ACC112 (cell line): ENCODE data around the gene MMUT.
A peak's percentile ranks its signal among the peaks of the same experiment; 100 is the strongest.
"Not testable (repeated sequence)": the region's sequence is repeated elsewhere in the genome, so short reads cannot be mapped to it uniquely, and the experiment has no call there.

Experiments used
- H2AFZ ChIP-seq: fragments of 200-600 bp; sonication (generic); one replicate; pipeline ENCODE4 v1.6.0; 2017; ENCODE audit warnings: antibody characterized with exemption, low read length; ENCODE audit not compliant: unreplicated experiment
- H3K27ac ChIP-seq: fragments of 200-600 bp; sonication (generic); 2 replicates; pipeline ENCODE4 v1.5.1; 2014; ENCODE audit warnings: low read depth, mild to moderate bottlenecking, antibody characterized with exemption, low read length, moderate library complexity
- H3K27me3 ChIP-seq: fragments of 200-600 bp; sonication (generic); 2 replicates; pipeline ENCODE4 v1.6.1; 2014; ENCODE audit warnings: mild to moderate bottlenecking, antibody characterized with exemption, low read length, moderate library complexity, mixed read lengths; ENCODE audit not compliant: insufficient read depth
- H3K36me3 ChIP-seq: fragments of 200-600 bp; sonication (generic); 2 replicates; pipeline ENCODE4 v1.6.1; 2016; ENCODE audit warnings: mild to moderate bottlenecking, antibody characterized with exemption, low read length, moderate library complexity, mixed read lengths; ENCODE audit not compliant: insufficient read depth
- H3K4me1 ChIP-seq: fragments of 200-600 bp; sonication (generic); one replicate; pipeline ENCODE4 v1.6.1; 2016; ENCODE audit warnings: low read length, mixed read lengths; ENCODE audit not compliant: insufficient read depth, unreplicated experiment, control insufficient read depth
- H3K4me3 ChIP-seq: fragments of 200-600 bp; sonication (generic); 2 replicates; pipeline ENCODE4 v1.5.1; 2014; ENCODE audit warnings: mild to moderate bottlenecking, low read depth, low read length
- H3K79me2 ChIP-seq: fragments of 200-600 bp; sonication (generic); one replicate; pipeline ENCODE4 v1.6.0; 2016; ENCODE audit warnings: low read length; ENCODE audit not compliant: control insufficient read depth, unreplicated experiment, insufficient read depth

The MMUT gene

DNA sequence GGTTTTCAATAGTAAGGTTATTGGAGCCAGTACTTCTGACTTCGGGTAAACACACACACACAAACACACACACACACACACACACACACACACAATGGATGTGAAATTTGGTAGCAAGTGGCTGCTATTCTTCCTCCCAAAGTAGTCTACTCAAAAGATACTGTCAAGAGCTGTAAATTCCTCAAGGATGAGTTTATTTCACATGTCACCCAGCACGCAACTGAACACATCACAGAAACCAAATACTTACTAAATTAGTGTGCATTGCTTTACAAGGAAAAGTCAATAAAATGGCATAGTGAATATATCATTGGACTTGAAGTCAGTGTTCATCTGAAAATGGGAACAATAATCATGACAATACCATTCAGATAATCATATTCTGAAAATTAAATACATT is 32.9 kb downstream of the MMUT start:
- H2AFZ ChIP-seq: no peak overlapping the region
- no peak overlapping the region for H3K4me3 ChIP-seq
- peaks cover 16% of the 10 kb centered on the region; the same call in 1 of the 2 replicates for H3K36me3 ChIP-seq
- no peaks in the 10 kb centered on the region for H3K79me2 ChIP-seq
- H3K27ac ChIP-seq: no peak overlapping the region
- H3K4me1 ChIP-seq: peaks cover 5% of the 10 kb centered on the region
- no peaks in the 10 kb centered on the region for H3K27me3 ChIP-seq

DNA sequence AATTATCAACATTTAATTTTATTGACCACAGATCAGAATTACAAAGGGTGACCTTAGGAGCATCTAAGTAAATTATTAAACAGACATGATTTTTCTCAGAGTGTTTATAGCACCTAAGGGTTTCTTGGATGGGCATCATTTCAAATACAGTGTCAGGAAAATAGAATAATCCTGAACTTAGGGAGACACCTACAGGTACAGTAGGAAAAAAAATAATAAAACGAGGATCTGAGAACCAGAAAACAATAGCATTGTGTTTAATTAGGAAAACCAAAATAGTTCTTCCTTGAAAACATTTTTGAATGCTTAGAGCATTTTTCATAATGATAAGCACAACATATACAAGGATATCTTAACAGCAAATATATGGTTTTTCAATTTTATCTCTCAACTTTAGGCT is 39.2 kb downstream of the MMUT start:
- Histone ChIP-seq H3K27me3 (no peaks in the 10 kb centered on the region), H3K4me1 (no peaks in the 10 kb centered on the region), H3K4me3 (no peak overlapping the region), H3K79me2 (no peaks in the 10 kb centered on the region), H3K36me3 (no peaks in the 10 kb centered on the region), H2AFZ (no peak overlapping the region), H3K27ac (no peak overlapping the region)

DNA sequence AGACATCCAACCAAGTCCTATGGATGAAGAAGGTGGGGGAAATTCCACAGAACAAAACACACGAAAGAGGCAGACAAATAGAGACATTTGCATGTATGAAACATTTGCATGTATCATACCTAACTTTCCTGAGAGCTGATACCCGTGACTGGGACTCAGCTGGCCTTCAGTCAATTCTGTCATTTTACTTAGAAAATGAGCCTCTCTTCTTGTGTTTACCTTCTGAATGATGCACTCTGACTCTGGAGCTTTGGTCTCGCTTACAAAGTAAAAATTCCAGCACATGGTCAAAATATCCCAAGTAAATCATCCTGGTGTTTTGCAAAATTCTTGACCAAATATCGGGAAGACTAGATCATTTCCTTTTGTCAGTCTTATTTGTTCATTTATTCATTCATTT is 46.9 kb downstream of the MMUT start:
- Histone ChIP-seq H2AFZ (no peak overlapping the region), H3K36me3 (no peaks in the 10 kb centered on the region), H3K4me3 (no peak overlapping the region), H3K79me2 (no peaks in the 10 kb centered on the region), H3K27ac (no peak overlapping the region), H3K27me3 (no peaks in the 10 kb centered on the region), H3K4me1 (no peaks in the 10 kb centered on the region)

DNA sequence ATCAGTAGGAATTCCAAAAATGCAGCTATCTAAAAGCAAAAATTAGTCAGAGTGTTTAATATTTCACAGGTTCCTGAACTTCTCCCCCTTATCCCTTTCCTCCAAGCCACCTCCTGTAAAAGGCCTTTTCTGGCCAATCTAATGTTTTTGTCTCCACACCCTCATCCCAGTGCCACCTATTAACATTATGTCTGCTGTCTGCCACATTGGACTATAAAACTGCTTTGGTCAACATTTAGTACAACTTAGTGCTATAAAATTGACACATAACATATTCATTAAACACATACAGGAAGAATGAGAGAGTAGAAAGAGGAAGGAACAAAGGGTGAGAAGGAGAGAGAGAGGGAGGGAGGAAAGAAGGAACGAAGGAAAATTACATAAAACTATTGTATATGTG is 47.7 kb downstream of the MMUT start:
- Histone ChIP-seq H3K4me1 (no peaks in the 10 kb centered on the region), H3K36me3 (no peaks in the 10 kb centered on the region), H3K27ac (no peak overlapping the region), H3K27me3 (no peaks in the 10 kb centered on the region), H3K79me2 (no peaks in the 10 kb centered on the region), H3K4me3 (no peak overlapping the region), H2AFZ (no peak overlapping the region)

DNA sequence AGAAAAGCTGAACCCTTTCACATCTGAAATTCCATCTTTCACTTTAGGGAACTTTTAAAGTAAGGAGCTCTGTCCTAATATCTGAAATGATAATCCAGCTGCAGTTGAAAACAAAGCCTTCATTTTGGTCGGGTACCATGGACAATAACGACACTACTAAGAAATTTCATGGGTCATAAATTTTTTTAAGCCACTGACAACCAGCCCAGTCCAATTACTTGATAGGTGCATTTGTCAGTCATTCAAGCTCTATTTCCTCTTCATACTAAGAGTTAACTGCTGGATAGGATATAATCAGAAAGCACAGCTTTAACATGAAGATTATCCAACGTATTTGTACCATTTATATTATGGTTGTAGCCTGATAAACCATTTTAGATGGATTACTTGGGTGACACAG is 52.5 kb downstream of the MMUT start:
- H2AFZ ChIP-seq: peak overlapping the region; percentile 73
- H3K4me1 ChIP-seq: no peaks in the 10 kb centered on the region
- H3K4me3 ChIP-seq: peak overlapping the region; percentile 37
- H3K79me2 ChIP-seq: no peaks in the 10 kb centered on the region
- no peaks in the 10 kb centered on the region for H3K27me3 ChIP-seq
- H3K36me3 ChIP-seq: no peaks in the 10 kb centered on the region
- H3K27ac ChIP-seq: no peak overlapping the region

DNA sequence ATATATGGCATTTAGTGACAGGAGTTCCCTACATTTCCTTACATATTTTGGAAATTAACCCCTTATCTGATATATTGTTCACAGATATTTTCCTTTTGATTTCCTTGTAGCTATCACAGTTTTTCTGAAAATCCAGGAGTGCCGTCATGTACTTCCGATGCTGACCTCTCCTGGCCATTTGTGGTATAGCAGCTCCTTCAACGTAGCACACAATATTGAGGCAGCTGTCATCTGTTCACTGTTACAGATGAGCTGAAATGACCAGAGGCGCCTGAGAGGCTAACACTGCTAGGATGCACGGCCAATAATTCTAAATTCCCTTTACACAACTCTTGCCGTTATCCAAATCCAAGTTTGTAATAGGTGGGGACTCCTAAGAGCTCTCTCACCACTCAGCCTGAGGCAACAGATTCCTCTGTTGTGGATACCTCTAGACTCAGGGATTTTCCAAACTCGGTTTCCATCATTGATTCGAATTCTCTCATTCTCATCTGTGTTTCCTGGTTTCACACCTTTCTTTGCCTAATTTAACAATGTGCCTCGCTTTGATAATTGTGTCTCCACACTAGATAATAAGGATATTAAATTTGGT is 53.0 kb downstream of the MMUT start:
- Histone ChIP-seq H3K4me3 (peak overlapping the region; percentile 37), H3K79me2 (no peaks in the 10 kb centered on the region), H3K27ac (no peak overlapping the region), H3K36me3 (no peaks in the 10 kb centered on the region), H3K4me1 (no peaks in the 10 kb centered on the region), H2AFZ (peak overlapping the region; percentile 73), H3K27me3 (no peaks in the 10 kb centered on the region)

DNA sequence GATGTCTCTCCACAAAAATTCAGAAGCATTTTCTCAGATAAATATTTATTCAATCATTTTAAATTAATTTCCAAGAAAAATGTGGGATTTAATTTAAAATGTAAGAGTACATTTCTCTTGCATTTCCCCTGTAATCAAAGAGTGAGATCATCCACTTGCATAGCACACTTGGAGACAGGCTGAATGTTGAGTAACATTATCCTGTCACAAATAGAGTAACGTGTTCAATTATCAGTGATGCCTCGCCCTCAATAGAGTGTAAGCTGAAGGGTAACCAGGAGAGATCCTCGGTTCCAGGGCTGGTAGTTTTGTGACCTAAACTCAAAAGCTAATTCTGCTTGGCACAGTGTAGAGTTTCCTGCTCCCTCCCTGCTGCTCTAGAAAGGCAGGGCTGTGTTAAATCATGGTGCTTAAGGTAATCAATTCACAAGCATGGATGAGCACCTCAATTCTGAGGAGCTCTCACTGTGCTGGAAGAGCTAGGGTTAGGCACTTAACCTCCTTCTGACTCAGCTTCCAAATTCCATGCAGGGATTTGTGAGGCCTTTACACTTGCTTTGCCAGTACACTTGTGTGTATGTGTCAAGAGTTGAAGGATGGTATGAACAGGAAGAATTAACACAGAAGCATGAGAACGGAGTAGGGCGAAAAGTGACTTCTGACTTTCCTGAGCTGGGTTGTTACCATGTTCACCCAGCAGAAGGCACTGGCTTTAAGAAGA is 56.6 kb downstream of the MMUT start:
- Histone ChIP-seq H3K4me1 (no peaks in the 10 kb centered on the region), H2AFZ (no peak overlapping the region), H3K27me3 (no peaks in the 10 kb centered on the region), H3K27ac (no peak overlapping the region), H3K36me3 (no peaks in the 10 kb centered on the region), H3K79me2 (no peaks in the 10 kb centered on the region), H3K4me3 (no peak overlapping the region)

DNA sequence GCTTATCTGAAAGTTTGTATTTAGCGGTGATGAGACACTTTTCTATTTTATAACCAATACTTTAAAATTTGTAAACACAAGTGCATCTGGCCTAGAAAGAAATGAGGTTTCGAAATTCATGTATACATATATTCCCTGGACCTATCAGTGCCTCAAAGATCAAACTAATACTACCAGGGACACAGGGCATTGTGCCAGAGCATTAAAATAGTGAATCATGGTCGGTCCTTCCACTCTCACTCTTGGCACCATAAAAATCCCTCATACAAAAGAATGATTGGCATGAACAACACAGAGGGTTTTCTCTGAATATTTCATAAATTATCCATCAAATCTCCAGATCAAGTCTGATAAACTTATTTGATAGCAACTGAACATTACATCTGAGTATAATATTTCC is 62.0 kb downstream of the MMUT start:
- Histone ChIP-seq H3K4me3 (no peak overlapping the region), H3K27me3 (no peaks in the 10 kb centered on the region), H3K79me2 (no peaks in the 10 kb centered on the region), H3K36me3 (no peaks in the 10 kb centered on the region), H3K4me1 (no peaks in the 10 kb centered on the region), H2AFZ (no peak overlapping the region), H3K27ac (no peak overlapping the region)

DNA sequence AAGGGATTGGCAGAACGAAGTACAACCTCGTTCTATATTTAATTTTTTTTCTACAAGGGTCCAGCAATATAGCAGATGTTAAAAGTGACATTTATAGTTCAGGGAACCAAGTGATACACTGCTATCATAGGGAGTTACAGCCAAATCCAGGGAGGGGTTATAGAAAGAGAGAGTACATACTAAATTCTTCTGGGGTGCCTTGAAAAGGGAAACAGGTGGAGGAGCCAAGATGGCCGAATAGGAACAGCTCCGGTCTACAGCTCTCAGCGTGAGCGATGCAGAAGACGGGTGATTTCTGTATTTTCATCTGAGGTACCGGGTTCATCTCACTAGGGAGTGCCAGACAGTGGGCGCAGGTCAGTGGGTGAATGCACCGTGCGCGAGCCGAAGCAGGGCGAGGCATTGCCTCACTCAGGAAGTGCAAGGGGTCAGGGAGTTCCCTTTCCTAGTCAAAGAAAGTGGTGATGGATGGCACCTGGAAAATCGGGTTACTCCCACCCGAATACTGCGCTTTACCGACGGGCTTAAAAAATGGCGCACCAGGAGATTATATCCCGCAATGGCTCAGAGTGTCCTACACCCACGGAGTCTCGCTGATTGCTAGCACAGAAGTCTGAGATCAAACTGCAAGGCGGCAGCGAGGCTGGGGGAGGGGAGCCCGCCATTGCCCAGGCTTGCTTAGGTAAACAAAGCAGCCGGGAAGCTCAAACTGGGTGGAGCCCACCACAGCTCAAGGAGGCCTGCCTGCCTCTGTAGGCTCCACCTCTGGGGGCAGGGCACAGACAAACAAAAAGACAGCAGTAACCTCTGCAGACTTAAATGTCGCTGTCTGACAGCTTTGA is 76.2 kb downstream of the MMUT start:
- H3K36me3 ChIP-seq, H3K4me3 ChIP-seq, H3K4me1 ChIP-seq, H3K27ac ChIP-seq, H3K27me3 ChIP-seq, H3K79me2 ChIP-seq, H2AFZ ChIP-seq: not testable (repeated sequence)

DNA sequence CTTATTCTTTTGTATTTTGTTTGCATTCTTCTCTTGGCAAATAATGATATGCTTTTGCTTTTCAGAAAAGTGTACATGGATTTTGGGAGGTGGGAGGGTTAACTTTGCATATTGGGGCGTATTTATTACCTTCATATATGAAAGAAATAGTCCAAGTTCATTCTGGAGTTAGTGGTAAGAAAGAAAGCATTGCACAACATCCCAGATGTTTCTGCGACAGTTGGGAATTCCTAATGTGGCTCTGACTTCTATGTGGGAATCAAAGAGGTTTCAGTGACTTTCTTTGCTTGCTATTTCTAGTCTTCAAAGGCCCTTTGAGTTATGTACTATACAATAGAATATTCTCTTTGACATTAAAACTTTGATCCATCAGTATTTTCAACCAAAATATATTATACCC is 78.1 kb downstream of the MMUT start:
- H3K4me1 ChIP-seq: no peaks in the 10 kb centered on the region
- no peak overlapping the region for H3K27ac ChIP-seq
- no peak overlapping the region for H2AFZ ChIP-seq
- H3K4me3 ChIP-seq: no peak overlapping the region
- H3K27me3 ChIP-seq: no peaks in the 10 kb centered on the region
- H3K79me2 ChIP-seq: no peaks in the 10 kb centered on the region
- no peaks in the 10 kb centered on the region for H3K36me3 ChIP-seq
